GM19099 (cell line): ENCODE results near the gene NEAT1.

Source experiments
- POLR2A ChIP-seq: IDR thresholded peaks from 3 replicates; pipeline ENCODE4 v1.6.1; 2011; ENCODE audit warnings: low read depth; ENCODE audit not compliant: insufficient read length; ENCODE audit errors: extremely low read depth

The NEAT1 gene

DNA sequence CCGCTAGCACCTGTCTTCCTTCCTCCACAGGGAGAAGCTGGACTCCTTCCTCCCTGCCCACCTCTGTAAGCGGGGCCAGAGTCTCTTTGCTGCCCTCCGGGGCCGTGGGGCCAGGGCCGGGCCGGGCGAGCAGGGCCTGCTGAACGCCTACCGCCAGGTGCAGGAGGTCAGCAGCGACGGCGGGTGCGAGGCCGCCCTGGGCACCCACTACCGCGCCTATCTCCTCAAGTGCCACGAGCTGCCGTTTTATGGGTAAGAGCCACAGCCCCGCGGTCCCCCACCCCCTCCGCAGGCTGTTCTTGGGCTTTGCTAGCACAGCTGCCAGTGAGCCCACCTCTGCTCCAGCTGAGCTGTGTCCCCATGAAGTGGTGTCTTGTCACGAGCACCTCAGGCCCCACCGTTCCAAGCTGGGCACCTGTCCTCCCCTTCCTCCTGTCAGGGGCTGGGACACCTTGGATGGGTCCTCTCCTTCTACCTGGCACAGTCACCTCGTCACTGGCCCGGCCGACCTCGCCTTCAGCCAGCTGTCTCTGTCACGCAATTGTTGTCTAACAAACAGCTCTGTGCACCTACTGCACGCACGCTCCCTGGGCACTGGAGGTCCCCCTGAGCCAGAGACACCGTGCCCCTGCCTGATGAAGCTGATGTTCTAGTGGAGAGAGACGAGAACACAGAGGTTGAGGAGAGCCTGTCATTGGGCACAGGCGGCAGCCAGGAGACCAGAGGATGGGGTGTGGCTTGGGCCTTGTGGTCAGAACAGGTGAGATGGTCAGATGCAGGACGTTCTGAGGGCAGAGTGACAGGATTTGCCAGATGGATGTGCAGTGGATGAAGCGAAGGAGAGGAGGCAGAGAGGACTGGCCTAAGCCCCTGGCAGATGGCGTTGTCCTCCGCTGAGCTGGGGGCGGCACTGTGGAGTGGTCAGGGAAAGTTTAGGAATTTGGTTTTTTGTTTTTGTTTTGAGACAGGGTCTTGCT lies 25.5 kb upstream of the NEAT1 start:
- TF ChIP-seq POLR2A: no peak

DNA sequence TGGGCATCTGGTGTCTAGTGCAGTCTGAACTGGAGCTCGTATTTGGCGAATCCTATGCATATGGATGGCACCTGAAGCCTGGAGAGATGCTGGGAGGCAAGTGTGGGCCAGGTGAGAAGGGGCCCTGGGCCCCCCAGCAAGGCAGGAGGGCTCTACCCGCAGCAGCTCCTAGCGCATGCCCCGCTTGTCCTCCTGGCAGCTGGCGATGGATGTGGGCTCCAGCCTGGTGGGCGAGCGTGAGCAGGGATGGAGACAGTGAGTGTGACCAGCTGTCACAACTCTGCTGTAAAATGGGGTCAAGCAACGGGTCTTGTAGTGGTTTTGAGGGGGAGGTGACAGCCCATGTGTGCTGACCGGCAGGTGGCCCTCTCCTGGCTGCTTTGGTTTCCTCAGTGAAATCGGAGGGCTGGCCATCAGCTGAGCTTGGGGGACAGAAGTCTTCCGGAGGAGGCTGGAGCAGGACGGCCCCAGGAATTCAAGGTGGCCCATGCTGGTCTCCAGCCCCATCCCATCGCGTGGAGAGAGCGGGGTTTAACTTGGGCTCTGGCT lies 24.2 kb upstream of the NEAT1 start:
- TF ChIP-seq POLR2A: no peak

DNA sequence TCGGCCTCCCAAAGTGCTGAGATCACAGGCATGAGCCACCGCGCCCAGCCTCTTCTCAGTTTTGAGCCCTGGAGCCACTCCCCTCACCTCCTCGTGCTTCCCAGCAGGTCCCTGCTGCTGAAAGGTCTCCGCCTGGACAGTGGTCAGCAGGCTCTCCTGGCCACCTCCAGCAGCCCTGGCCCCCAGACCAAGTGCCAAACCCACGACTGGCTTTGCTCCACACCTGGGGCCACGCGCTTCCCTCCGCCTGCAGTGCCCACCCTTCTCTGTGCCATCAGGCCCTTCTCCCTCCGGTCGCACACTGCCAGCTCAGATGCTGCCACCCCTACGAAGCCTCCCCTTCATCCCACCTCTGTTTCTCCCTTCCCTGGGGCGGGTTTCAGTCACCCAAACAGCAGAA lies 23.3 kb upstream of the NEAT1 start:
- no peak for TF ChIP-seq POLR2A

DNA sequence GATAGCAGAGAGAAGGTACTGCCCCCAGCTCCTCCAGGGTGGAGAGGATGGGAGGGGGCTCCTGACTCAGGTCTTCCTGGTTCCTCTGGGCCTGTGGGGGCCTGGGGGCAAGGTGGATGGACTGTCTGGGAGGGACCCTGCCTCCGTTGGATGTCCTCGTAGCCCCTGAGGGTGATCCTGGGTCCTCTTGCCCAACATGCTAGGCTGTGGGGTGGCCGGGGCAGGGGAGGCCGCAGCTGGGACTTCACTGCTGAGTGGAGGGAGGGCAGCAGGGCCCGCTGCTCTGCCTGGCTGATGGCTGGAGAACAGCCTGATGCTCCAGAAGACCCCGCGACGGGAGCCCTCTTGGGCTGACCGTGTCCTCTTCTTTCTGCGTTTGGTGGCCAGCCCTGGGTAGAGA lies 22.8 kb upstream of the NEAT1 start:
- TF ChIP-seq POLR2A: no peak

DNA sequence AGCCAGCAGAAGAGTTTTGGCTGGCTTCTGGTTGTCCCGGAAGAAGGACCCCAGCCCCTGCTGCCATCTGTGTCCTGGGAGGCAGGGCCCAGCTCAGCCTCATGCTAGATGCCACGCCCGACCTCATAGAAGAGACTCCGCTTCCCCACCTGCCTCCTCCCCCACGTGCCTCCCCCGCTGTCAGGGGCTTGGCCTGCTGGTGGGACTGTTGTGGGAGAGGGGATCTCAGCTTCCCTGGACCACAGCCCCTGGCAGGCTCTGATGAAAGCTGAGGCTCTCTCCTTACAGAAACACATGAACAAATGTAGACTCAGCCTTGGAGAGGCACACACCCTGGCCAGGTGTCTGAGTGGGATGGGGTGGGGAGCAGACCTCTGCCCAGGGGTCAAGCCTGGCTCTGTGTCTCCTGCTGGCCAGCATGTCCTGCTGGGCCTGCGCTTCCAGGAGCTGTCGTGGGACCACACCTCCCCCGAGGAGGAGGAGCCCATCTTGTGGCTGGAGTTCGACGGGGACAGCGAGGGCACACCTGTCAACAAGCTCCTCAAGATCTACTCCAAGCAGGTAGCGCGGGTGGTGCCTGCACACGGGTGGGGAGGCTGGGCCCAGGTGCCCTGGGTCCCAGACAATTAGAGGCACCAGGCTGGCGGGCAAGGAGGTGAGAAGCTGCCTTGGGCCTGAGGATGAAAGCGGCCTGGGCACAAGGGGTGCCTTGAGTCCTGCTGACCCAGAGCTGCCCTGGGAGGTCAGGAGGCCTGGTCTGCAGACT lies 22.1 kb upstream of the NEAT1 start:
- no peak for TF ChIP-seq POLR2A

DNA sequence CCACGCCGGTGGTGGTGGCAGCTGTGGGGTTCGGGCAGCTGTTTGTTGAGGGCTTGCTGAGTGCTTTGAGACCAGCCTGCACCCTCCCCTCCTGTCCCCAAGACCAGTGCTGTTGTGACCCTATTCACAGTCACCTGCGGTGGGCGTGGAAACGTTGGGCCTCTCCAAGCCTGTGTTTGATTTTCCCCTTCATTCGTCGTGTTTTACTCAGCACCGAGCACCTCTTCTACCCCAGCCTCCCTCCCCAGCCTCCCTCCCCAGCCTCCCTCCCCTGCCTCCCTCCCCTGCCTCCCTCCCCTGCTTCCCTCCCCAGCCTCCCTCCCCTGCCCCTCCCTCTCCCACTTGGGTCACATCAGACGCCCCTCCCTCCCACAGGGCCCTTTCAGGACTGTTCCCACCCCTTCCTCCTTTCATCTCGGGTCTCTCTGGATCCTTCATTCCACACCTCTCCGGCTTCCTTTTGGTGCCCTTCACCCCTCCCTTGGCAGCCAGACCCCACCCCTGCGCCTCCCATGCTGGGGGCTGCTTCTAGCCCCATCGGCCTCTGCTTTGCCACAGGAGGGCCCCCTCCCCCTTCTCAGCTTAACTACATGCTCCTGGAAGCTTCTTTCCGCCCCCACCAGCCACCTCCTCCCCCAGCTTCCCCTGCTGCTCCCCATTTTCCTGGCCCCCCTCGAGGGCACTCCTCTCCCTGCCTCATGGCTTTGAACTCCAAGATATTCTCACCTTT lies 21.4 kb upstream of the NEAT1 start:
- TF ChIP-seq POLR2A: no peak

DNA sequence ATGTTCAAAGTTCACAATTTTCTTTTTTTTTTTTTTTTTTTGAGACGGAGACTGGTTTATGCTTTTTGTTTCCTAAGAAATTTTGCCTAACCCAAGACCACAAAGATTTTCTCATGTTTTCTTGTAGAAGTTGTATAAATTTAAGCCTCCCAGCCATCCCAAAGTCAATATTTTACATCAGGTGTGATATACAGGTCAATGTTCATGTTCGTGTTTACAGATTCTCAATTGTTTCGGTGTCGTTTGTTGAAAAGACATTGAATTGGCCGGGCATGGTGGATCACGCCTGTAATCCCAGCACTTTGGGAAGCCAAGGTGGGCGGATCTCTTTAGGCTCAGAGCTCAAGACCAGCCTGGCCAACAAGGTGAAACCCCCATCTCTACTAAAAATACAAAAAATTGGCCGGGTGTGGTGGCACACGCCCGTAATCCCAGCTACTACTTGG lies 20.8 kb upstream of the NEAT1 start:
- TF ChIP-seq POLR2A: no peak

DNA sequence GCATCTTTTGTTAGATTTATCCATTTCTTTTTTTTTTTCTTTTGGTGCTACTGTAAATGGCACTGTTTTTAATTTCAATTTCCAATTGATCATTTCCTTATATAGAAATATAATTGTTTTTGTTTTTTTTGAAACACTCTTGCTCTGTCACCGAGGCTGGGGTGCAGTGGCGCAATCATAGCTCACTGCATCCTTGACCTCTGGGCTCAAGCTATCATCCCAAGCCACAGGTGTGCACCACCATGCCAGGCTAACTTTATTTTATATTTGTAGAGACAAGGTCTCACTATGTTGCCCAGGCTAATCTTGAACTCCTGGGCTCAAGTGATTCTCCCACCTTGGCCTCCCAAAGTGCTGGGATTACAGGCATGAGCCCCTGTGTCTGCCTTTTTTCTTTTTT lies 19.8 kb upstream of the NEAT1 start:
- no peak for TF ChIP-seq POLR2A

DNA sequence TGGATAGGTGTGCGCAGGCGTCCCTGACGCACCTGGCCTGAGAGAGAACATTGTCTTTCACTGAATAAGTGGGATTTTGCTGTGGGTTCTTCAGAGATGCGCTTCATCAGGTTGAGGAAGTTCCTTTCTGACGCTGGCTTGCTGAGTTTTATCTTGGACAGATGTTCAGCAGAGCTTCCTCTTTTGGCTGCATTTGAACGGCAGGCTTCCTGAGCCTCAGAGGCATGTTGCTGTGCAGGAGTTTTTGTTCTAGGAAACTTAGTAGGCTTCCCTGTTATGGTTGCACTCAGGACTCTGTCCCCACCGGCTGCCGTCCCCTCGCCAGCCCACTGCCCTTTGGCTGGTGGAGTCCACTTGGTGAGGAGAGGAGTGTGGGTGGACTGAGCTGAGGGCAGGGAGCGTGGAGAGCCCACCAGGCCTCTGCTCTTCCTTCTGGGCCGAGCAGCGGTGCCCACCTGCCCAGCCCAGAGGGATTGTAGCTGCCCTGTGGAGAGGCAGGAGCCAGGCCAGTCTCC lies 18.9 kb upstream of the NEAT1 start:
- peak; percentile 39 for TF ChIP-seq POLR2A

DNA sequence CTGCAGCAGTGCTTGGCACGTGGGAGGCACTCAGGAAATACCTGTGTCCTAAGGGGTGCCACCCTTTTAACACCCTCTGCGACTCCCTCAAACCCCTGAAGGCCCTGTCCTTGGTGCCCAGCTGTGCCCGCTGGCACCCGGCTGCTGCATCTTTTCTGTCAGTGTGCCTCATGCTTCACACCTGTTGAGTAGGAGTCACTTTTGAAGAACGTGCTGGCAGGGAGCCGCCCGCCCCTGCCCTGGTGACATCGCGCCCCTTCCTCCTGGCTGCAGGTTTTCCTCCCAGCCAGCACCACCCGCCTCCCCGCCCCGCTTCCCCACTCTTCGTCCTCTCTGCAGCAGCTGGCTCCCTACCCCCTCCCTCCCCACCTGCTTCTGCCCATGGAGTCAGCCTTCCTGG lies 18.4 kb upstream of the NEAT1 start:
- TF ChIP-seq POLR2A: no peak

DNA sequence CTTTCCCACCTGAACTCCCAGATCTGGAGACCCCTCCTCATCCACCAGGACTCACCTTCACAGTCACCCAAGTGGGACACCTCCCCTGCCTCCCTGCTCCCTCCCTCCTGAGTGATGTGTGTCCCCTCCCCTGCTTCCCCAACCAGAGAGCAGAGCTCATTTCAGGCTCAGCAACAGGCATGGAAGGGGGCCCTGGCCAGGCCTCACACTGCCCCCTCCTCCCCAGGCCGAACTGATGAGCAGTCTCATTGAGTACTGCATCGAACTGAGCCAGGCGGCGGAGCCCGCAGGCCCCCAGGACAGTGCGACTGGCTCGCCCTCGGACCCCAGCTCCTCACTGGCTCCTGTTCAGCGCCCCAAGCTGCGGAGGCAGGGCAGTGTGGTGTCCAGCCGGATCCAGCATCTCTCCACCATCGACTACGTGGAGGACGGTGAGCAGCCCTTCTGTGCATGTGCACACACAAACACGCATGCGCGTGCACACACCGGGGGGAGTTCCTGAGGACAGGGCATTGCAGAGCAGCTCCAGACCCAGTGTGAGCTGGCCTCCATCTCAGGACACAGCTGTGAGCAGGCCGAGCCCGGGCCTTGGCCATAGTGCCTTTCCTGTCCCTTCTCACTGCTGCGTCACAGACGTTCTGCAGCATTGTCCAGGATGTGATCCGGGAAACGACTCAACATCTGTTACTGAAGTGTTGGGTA lies 17.8 kb upstream of the NEAT1 start:
- no peak for TF ChIP-seq POLR2A

DNA sequence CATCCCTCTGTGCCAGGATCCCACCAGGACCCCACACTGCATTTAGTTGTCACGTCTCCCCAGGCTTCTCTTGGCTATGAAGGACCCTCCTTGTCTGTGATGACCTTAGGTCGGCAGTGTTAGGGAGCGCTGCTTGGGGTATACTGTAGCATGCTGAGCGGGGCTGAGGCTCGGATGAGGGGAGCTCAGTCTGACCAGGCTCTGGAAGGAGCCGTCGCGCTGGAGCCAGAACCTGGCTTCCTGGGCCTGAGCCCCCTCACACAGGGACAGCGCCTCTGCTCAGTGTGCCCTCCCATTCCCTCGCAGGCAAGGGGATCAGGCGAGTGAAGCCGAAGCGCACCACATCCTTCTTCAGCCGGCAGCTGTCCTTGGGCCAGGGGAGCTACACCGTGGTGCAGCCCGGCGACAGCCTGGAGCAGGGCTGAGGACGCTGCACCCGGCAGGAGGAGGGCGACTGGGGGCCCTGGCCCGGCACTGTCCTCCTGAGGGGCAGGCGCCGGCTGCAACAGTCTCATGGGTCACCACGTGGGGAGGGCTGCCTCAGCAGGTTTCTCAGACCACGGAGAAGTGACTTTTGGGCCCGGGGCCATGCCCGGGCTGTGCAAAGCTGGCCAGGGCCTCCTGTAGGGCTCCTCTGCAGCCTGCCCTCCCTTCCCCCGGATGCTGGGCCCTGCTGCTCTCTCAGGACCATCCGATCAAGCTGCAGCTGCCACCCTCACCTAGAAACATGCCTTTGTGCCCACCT lies 11.5 kb upstream of the NEAT1 start:
- TF ChIP-seq POLR2A: no peak

DNA sequence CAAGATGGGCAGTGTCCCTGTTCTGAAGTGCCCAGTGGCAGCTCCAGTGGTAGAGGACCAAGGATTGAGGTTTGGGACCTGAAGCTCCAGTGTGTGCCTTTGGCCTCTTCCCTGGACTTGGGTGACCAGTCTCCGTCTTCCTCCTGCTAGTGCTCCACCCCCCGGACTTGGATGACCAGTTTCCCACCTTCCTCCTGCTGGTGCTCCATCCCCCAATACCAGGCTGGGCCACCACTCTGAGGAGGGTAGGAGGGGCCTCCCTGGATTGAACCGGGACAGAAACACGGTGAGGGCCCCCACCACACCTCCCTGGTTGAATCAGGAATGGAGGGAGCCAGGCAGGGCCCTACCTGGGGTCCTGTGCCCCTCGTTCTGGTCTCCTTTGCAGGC lies 10.9 kb upstream of the NEAT1 start:
- TF ChIP-seq POLR2A: no peak
